SK-N-MC (cell line): ENCODE results near the gene PRSS53.

Source experiments
- EZH2 ChIP-seq: fragments of 200-600 bp; sonication (generic); IDR thresholded peaks from one replicate; pipeline ENCODE4 v1.6.1; 2017; ENCODE audit warnings: antibody characterized with exemption
- FOXP2 ChIP-seq: optimal IDR thresholded peaks from 2 replicates; pipeline ENCODE3; 2011; ENCODE audit warnings: mild to moderate bottlenecking, moderate library complexity; ENCODE audit not compliant: insufficient read depth; ENCODE audit errors: extremely low read length, control extremely low read depth
- POLR2AphosphoS5 ChIP-seq: IDR thresholded peaks from 2 replicates; pipeline ENCODE4 v1.6.1; 2012; ENCODE audit warnings: mild to moderate bottlenecking, low read depth, low read length, borderline replicate concordance

GRCh38 chr16:31083556-31083955, 5.2 kb downstream of the PRSS53 start:
- TF ChIP-seq POLR2AphosphoS5 (no peak), EZH2 (no peak), FOXP2 (no peak)
